Neural crest cell (in vitro differentiated cells): ENCODE data around the gene SLC40A1. TPM values are rescaled to one million over a fixed set of nuclear protein-coding genes. Genes with fewer than 3 reads are reported as not detected.

Source experiments
- DNase-seq: peaks from one replicate; pipeline ENCODE4 v3.0.0; 2021; ENCODE audit warnings: low read depth, mixed read lengths, low spot score
- H3K27ac Mint-ChIP-seq: one replicate; pipeline ENCODE4 v1.8.0; 2021; ENCODE audit warnings: mild to moderate bottlenecking, mixed read lengths; ENCODE audit not compliant: unreplicated experiment
- H3K27me3 Mint-ChIP-seq: 2 replicates; pipeline ENCODE4 v1.8.0; 2021; ENCODE audit warnings: low read depth, mild to moderate bottlenecking, mixed read lengths
- H3K36me3 Mint-ChIP-seq: 2 replicates; pipeline ENCODE4 v1.8.0; 2021; ENCODE audit warnings: low read depth, mild to moderate bottlenecking, mixed read lengths
- H3K4me1 Mint-ChIP-seq: 2 replicates; pipeline ENCODE4 v1.8.0; 2021; ENCODE audit warnings: mixed read lengths
- H3K4me3 Mint-ChIP-seq: one replicate; pipeline ENCODE4 v1.8.0; 2021; ENCODE audit warnings: mild to moderate bottlenecking, mixed read lengths
- H3K9me3 Mint-ChIP-seq: 2 replicates; pipeline ENCODE4 v1.8.0; 2021; ENCODE audit warnings: mixed read lengths
- total RNA-seq: library from RNA; stranded (reverse); gene quantifications from 2 replicates; pipeline ENCODE4 v1.2.1, GENCODE V29; 2021
- TF ChIP-seq, protein P1 (sequence below): fragments of 200-600 bp; sonication (generic); conservative IDR thresholded peaks from 2 replicates; pipeline ENCODE4 v1.5.0; 2021; ENCODE audit warnings: antibody characterized with exemption, mild to moderate bottlenecking

The SLC40A1 gene
- total RNA-seq, 1 donor from 2014 or later, result 2.6 TPM

DNA sequence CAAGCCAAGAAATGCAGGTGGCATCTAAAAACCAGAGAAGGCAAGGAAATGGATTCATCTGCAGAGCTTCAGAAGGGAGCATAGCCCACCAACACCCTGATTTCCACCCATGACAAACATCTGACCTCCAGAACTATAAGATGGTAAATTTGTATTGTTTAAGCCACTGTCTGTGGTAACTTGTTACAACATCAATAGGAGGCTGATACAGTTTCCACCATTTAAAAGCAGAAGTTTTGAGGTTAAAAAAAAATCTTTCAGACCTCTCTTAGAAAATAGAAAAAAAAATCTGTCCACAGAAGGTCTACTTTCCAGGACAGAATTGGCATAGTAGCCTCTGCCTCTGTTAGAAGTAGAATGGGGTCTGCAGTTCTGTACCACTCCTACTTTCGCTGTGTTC lies 37.2 kb downstream of the SLC40A1 start:
- Mint-ChIP-seq H3K27me3 (no peaks in the 10 kb centered on the region), H3K4me3 (no peak overlapping the region), H3K9me3 (no peaks in the 10 kb centered on the region), H3K36me3 (no peaks in the 10 kb centered on the region), H3K4me1 (peaks cover 4% of the 10 kb centered on the region), H3K27ac (no peak overlapping the region)
- no peak for DNase-seq
- TF ChIP-seq, protein P1, sequence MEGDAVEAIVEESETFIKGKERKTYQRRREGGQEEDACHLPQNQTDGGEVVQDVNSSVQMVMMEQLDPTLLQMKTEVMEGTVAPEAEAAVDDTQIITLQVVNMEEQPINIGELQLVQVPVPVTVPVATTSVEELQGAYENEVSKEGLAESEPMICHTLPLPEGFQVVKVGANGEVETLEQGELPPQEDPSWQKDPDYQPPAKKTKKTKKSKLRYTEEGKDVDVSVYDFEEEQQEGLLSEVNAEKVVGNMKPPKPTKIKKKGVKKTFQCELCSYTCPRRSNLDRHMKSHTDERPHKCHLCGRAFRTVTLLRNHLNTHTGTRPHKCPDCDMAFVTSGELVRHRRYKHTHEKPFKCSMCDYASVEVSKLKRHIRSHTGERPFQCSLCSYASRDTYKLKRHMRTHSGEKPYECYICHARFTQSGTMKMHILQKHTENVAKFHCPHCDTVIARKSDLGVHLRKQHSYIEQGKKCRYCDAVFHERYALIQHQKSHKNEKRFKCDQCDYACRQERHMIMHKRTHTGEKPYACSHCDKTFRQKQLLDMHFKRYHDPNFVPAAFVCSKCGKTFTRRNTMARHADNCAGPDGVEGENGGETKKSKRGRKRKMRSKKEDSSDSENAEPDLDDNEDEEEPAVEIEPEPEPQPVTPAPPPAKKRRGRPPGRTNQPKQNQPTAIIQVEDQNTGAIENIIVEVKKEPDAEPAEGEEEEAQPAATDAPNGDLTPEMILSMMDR, result no peak

- H3K36me3 Mint-ChIP-seq, result no peaks in the 10 kb centered on the region
- H3K4me1 Mint-ChIP-seq, result peaks cover 4% of the 10 kb centered on the region
- TF ChIP-seq, protein P1, result no peak
- H3K27me3 Mint-ChIP-seq, result no peaks in the 10 kb centered on the region
- no peak for DNase-seq
- H3K4me3 Mint-ChIP-seq, result no peak overlapping the region
- no peaks in the 10 kb centered on the region for H3K9me3 Mint-ChIP-seq
- no peak overlapping the region for H3K27ac Mint-ChIP-seq
Measured at GRCh38 chr2:189542145-189542882, 38.3 kb downstream of the SLC40A1 start.

GRCh38 chr2:189541591-189541990 lies 39.0 kb downstream of the SLC40A1 start:
- Mint-ChIP-seq H3K27me3 (no peaks in the 10 kb centered on the region), H3K27ac (no peak overlapping the region), H3K4me3 (no peak overlapping the region), H3K4me1 (peaks cover 4% of the 10 kb centered on the region), H3K9me3 (no peaks in the 10 kb centered on the region), H3K36me3 (no peaks in the 10 kb centered on the region)
- no peak for DNase-seq
- TF ChIP-seq, protein P1, result no peak

- no peaks in the 10 kb centered on the region for H3K36me3 Mint-ChIP-seq
- no peaks in the 10 kb centered on the region for H3K27me3 Mint-ChIP-seq
- no peak overlapping the region for H3K4me3 Mint-ChIP-seq
- TF ChIP-seq, protein P1, result no peak
- no peak overlapping the region for H3K27ac Mint-ChIP-seq
- no peaks in the 10 kb centered on the region for H3K9me3 Mint-ChIP-seq
- no peak for DNase-seq
- H3K4me1 Mint-ChIP-seq, result peaks cover 4% of the 10 kb centered on the region
Measured at GRCh38 chr2:189540551-189540950, 40.0 kb downstream of the SLC40A1 start.

DNA sequence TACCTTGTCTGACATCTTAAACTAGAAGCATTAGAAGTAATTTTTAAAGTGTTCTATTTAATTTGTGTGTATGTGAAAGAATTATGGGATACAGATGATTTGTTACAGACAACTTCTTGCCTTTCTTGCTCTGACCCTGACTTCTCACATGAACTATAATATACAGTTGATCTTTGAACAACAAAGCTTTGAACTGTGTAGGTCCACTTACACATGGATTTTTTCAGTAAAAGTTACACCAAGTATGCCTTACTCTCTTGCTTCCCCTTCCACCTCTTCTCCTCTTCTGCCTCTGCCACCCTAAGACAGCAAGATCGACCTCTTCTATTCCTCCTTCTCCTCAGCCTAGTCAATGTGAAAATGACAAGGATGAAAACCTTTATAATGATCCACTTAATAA lies 42.2 kb downstream of the SLC40A1 start:
- H3K36me3 Mint-ChIP-seq, result no peaks in the 10 kb centered on the region
- TF ChIP-seq, protein P1, result no peak
- H3K27ac Mint-ChIP-seq, result no peak overlapping the region
- no peak overlapping the region for H3K4me3 Mint-ChIP-seq
- H3K27me3 Mint-ChIP-seq, result no peaks in the 10 kb centered on the region
- H3K9me3 Mint-ChIP-seq, result no peaks in the 10 kb centered on the region
- DNase-seq, result no peak
- H3K4me1 Mint-ChIP-seq, result peaks cover 4% of the 10 kb centered on the region
